IMR-90 (cell line): Measurements from ENCODE around the gene GNL2. TPM values are rescaled to one million over a fixed set of nuclear protein-coding genes. Genes with fewer than 3 reads are reported as not detected.

Experiments used
- ATAC-seq: fragments of 200-7000 bp; cut with Tn5 transposase; 2 replicates; pipeline ENCODE4 v1.9.1; 2020; ENCODE audit warnings: low read depth, mild to moderate bottlenecking, moderate library complexity
- BruUV-seq: library from RNA; stranded (reverse); fragments of 400-500 nt; replicated peaks from 2 replicates; lab custom pipeline; 2021; lab: Mats Ljungman, UMichigan
- CTCF ChIA-PET: fragments of 300-600 bp; formaldehyde crosslinking; extraction: SDS; loops from one replicate; lab custom pipeline; 2021; ENCODE audit warnings: antibody characterized with exemption; lab: Yijun Ruan, JAX
- POLR2A ChIA-PET: fragments of 300-600 bp; sonication (Branson Sonifier 250); formaldehyde crosslinking; loops from one replicate; lab custom pipeline; 2022; ENCODE audit warnings: antibody characterized with exemption; ENCODE audit not compliant: unreplicated experiment; lab: Charles Lee
- DNase-seq: peaks from one replicate; pipeline ENCODE4 v3.0.0; 2013
- H2AFZ ChIP-seq: replicated peaks from 2 replicates; pipeline ENCODE3; 2013; ENCODE audit warnings: low read length, mild to moderate bottlenecking; ENCODE audit not compliant: poor library complexity
- H2AK5ac ChIP-seq: 2 replicates; pipeline ENCODE4 v1.6.1; 2013; ENCODE audit warnings: low read depth, low read length, inconsistent platforms
- H2AK9ac ChIP-seq: replicated peaks from 2 replicates; pipeline ENCODE3; 2013; ENCODE audit warnings: mild to moderate bottlenecking, low read depth, low read length, moderate library complexity; ENCODE audit not compliant: poor library complexity
- H2BK120ac ChIP-seq: 2 replicates; pipeline ENCODE4 v1.6.1; 2013; ENCODE audit warnings: low read depth, low read length, inconsistent platforms
- H2BK15ac ChIP-seq: 3 replicates; pipeline ENCODE4 v1.6.1; 2013; ENCODE audit warnings: low read depth, low read length, inconsistent platforms
- H2BK20ac ChIP-seq: 2 replicates; pipeline ENCODE4 v1.6.1; 2013; ENCODE audit warnings: low read depth, mild to moderate bottlenecking, inconsistent platforms, low read length, moderate library complexity
- H2BK5ac ChIP-seq: 2 replicates; pipeline ENCODE4 v1.6.1; 2013; ENCODE audit warnings: mild to moderate bottlenecking, low read depth, low read length, inconsistent platforms; ENCODE audit not compliant: poor library complexity, severe bottlenecking
- H3K14ac ChIP-seq: replicated peaks from 2 replicates; pipeline ENCODE4 v1.6.1; 2013; ENCODE audit warnings: low read depth, low read length, inconsistent platforms
- H3K18ac ChIP-seq: 2 replicates; pipeline ENCODE4 v1.6.1; 2013; ENCODE audit warnings: low read depth, low read length, control low read depth
- H3K23ac ChIP-seq: 2 replicates; pipeline ENCODE4 v1.6.1; 2013; ENCODE audit warnings: low read depth, low read length, inconsistent platforms
- H3K27ac ChIP-seq: 2 replicates; pipeline ENCODE4 v1.5.1; 2013; ENCODE audit warnings: mild to moderate bottlenecking, control low read depth, low read length; ENCODE audit not compliant: insufficient read depth
- H3K27me3 ChIP-seq: 2 replicates; pipeline ENCODE4 v1.6.1; 2013; ENCODE audit warnings: low read length; ENCODE audit not compliant: control insufficient read depth, insufficient read depth
- H3K36me3 ChIP-seq: 2 replicates; pipeline ENCODE4 v1.6.1; 2013; ENCODE audit warnings: low read length, mixed read lengths; ENCODE audit not compliant: control insufficient read depth, insufficient read depth
- H3K4ac ChIP-seq: 2 replicates; pipeline ENCODE4 v1.6.1; 2013; ENCODE audit warnings: low read depth, low read length, inconsistent platforms
- H3K4me1 ChIP-seq: 2 replicates; pipeline ENCODE4 v1.6.1; 2013; ENCODE audit warnings: low read length, mixed read lengths; ENCODE audit not compliant: control insufficient read depth, insufficient read depth
- H3K4me2 ChIP-seq: 2 replicates; pipeline ENCODE4 v1.6.1; 2013; ENCODE audit warnings: low read depth, mild to moderate bottlenecking, control low read depth, low read length, moderate library complexity
- H3K4me3 ChIP-seq: 2 replicates; pipeline ENCODE4 v1.5.1; 2013; ENCODE audit warnings: low read depth, mild to moderate bottlenecking, control low read depth, low read length, moderate library complexity; ENCODE audit not compliant: insufficient read depth
- H3K56ac ChIP-seq: 2 replicates; pipeline ENCODE4 v1.6.1; 2013; ENCODE audit warnings: low read length, inconsistent platforms; ENCODE audit not compliant: insufficient read depth; ENCODE audit errors: extremely low read depth
- H3K79me1 ChIP-seq, 2 experiments: 2 replicates each; pipeline ENCODE4 v1.6.1; 2013; ENCODE audit warnings: low read length in 2 of 2, inconsistent platforms in 1 of 2, low read depth in 1 of 2
- H3K9ac ChIP-seq: 2 replicates; pipeline ENCODE4 v1.6.1; 2013; ENCODE audit warnings: low read depth, low read length, control low read depth
- H3K9me1 ChIP-seq: 2 replicates; pipeline ENCODE4 v1.6.1; 2013; ENCODE audit warnings: low read length, inconsistent platforms; ENCODE audit not compliant: insufficient read depth
- H3K9me3 ChIP-seq: 2 replicates; pipeline ENCODE4 v1.6.1; 2013; ENCODE audit warnings: low read length; ENCODE audit not compliant: control insufficient read depth, insufficient read depth
- H4K20me1 ChIP-seq: 2 replicates; pipeline ENCODE4 v1.6.1; 2013; ENCODE audit warnings: low read length, inconsistent platforms; ENCODE audit not compliant: insufficient read depth
- H4K5ac ChIP-seq: 2 replicates; pipeline ENCODE4 v1.6.1; 2013; ENCODE audit warnings: mild to moderate bottlenecking, low read depth, low read length, control low read depth
- H4K8ac ChIP-seq, 2 experiments: 2 replicates each; pipeline ENCODE4 v1.6.1; 2013; ENCODE audit warnings: low read depth in 2 of 2, low read length in 2 of 2, control low read depth in 1 of 2, inconsistent platforms in 1 of 2
- H4K91ac ChIP-seq: 2 replicates; pipeline ENCODE4 v1.6.1; 2013; ENCODE audit warnings: low read depth, low read length, inconsistent platforms; ENCODE audit not compliant: insufficient read depth
- SMC3 ChIP-seq: fragments of 150-350 bp; IDR thresholded peaks from 2 replicates; pipeline ENCODE4 v1.6.1; 2016; ENCODE audit warnings: low read depth, mild to moderate bottlenecking, antibody characterized with exemption, low read length, moderate library complexity
- WGBS, 2 experiments: methylation state at CpG; one replicate each; pipeline versions ENCODE4 v1.1.5 to v1.1.7; 2013; ENCODE audit warnings: missing lambda C conversion rate in 2 of 2; ENCODE audit not compliant: insufficient read length in 1 of 2; ENCODE audit errors: extremely low coverage in 2 of 2; 5-methylcytosine and 5-hydroxymethylcytosine counted together
- dilution Hi-C: fragments of 300-500 bp; cut with HindIII; formaldehyde crosslinking; loops from one replicate; pipeline ENCODE4 v1.14.3; 2018; ENCODE audit warnings: low sequenced_read_pairs; ENCODE audit not compliant: unreplicated experiment
- in situ Hi-C: fragments of 300-500 bp; cut with MboI; formaldehyde crosslinking; loops from 3 replicates; pipeline ENCODE4 v1.14.3; 2019; ENCODE audit warnings: low sequenced_read_pairs, inconsistent platforms, mixed read lengths
- intact Hi-C: fragments of 100-400 bp; cut with micrococcal nuclease; formaldehyde crosslinking; loops from 2 replicates; pipeline ENCODE4 v1.10.0; 2022
- polyA plus RNA-seq, 3 experiments: library from polyadenylated mRNA; depleted of rRNA; stranded (reverse); fragments of >200 nt; gene quantifications; 2 replicates each; pipeline ENCODE4 v1.2.3, GENCODE V29; 2012; ENCODE audit warnings: low replicate concordance in 1 of 3
- total RNA-seq: library from RNA; depleted of rRNA; stranded (reverse); fragments of >200 nt; gene quantifications from 2 replicates; pipeline ENCODE4 v1.2.3, GENCODE V29; 2012

The GNL2 gene
- total and polyA plus RNA-seq, 2 of the 4 experiments (the other 2 are of a cell fraction), result 42.9 to 77.4 TPM

DNA sequence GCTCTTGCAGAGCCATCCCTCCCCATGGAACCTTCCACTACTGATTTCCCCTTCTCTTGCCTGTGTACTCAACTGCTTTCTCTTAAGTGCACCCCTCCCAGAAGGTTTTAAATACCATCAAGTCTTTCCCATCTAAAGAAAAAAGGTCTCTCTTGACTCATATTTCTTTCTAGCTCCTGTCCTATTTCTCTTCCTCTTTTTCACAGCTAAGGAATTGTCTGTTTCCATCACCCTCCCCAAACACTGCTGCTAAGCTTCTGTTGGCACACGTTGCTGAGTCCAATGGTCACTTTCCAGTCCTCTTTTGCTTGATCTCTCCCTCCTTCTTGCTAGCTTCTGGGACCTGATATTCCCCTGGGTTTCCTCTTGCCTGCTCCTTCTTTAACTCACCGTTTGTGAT is 13.3 kb upstream of the GNL2 start:
- Histone ChIP-seq H3K4me1 (peaks cover 3% of the 10 kb centered on the region; the same call in 1 of the 2 replicates), H3K56ac (no peak overlapping the region), H3K27me3 (peaks cover 38% of the 10 kb centered on the region), H2BK20ac (no peak overlapping the region), H2AK5ac (no peak overlapping the region), H4K91ac (no peak overlapping the region), H3K79me1 (no peaks in the 10 kb centered on the region), H2AFZ (no peak overlapping the region), H3K9me1 (no peaks in the 10 kb centered on the region), H3K9ac (no peak overlapping the region), H2AK9ac (no peak overlapping the region), H3K4me3 (no peak overlapping the region), H3K18ac (no peak overlapping the region), H3K14ac (no peak overlapping the region), H3K27ac (no peak overlapping the region), H4K8ac (no peak overlapping the region), H3K4ac (no peak overlapping the region), H3K36me3 (no peaks in the 10 kb centered on the region), H3K9me3 (no peaks in the 10 kb centered on the region), H3K23ac (no peak overlapping the region), H4K20me1 (no peaks in the 10 kb centered on the region), H2BK15ac (no peak overlapping the region), H3K4me2 (no peak overlapping the region), H2BK5ac (no peak overlapping the region), H4K5ac (no peak overlapping the region), H2BK120ac (no peak overlapping the region)
- DNase-seq (no peak), ATAC-seq (no peak)
- in situ Hi-C loops (loop anchor here (5.0 to 25.0 kb wide), 2 partner anchors 63 to 1203 kb away; no protein-coding TSS in a partner anchor), intact Hi-C loops (loop anchor here (10.0 kb wide), 1 partner anchor 196 kb away; the partner anchor contains the start of genes C1orf122 and YRDC), dilution Hi-C loops (no loop called here)
- ChIA-PET POLR2A (no interaction called here), CTCF (no interaction called here)
- TF ChIP-seq SMC3, result no peak
- no CpG with 5 or more reads among the region's 2 CpGs for WGBS, 2 experiments
- BruUV-seq, result no TSS peak
